Endothelial cell of umbilical vein (primary cell): ENCODE measurements around the gene TFDP3. TPM values are rescaled to one million over a fixed set of nuclear protein-coding genes. Genes with fewer than 3 reads are reported as not detected.

ENCODE experiments used
- BruUV-seq: library from RNA; stranded (reverse); fragments of 400-500 nt; replicated peaks from 2 replicates; lab custom pipeline; 2021; lab: Mats Ljungman, UMichigan
- CTCF ChIA-PET: fragments of 300-600, 350-600 bp; sonication (Branson Sonifier 250); formaldehyde crosslinking; loops from one replicate; lab custom pipeline; 2021; ENCODE audit warnings: antibody characterized with exemption, inconsistent platforms; lab: Charles Lee
- POLR2A ChIA-PET: fragments of 300-600, 350-600 bp; sonication (Branson Sonifier 250); formaldehyde crosslinking; loops from one replicate; lab custom pipeline; 2021; ENCODE audit warnings: antibody characterized with exemption, inconsistent platforms; lab: Charles Lee
- DNase-seq: peaks from one replicate; pipeline ENCODE4 v3.0.0-alpha.2; 2011; ENCODE audit warnings: low read depth, low spot score
- FAIRE-seq: peaks from 2 replicates; lab custom pipeline; 2011; peaks lifted over from hg19 to GRCh38; lab: Jason Lieb, UNC
- H2AFZ ChIP-seq: 2 replicates; pipeline ENCODE4 v1.6.0; 2012; ENCODE audit warnings: low read depth, low read length, control low read depth, inconsistent platforms
- H3K27ac ChIP-seq: 2 replicates; pipeline ENCODE4 v1.5.1; 2011; ENCODE audit warnings: low read depth, mild to moderate bottlenecking, control low read depth, low read length, moderate library complexity; ENCODE audit not compliant: insufficient read depth
- H3K27me3 ChIP-seq, 2 experiments: 2 replicates each; pipeline versions ENCODE4 v1.6.0 to v1.6.1; 2011; ENCODE audit warnings: low read length in 2 of 2, mixed read lengths in 1 of 2; ENCODE audit not compliant: control insufficient read depth in 2 of 2, insufficient read depth in 2 of 2
- H3K36me3 ChIP-seq, 2 experiments: 2 replicates in 1 of 2; 3 replicates in 1 of 2; pipeline ENCODE4 v1.5.1; 2011; ENCODE audit warnings: low read length in 2 of 2, mild to moderate bottlenecking in 1 of 2, moderate library complexity in 1 of 2; ENCODE audit not compliant: control insufficient read depth in 2 of 2, insufficient read depth in 2 of 2; ENCODE audit errors: extremely low read depth in 1 of 2
- H3K4me1 ChIP-seq: 3 replicates; pipeline ENCODE4 v1.5.1; 2011; ENCODE audit warnings: mild to moderate bottlenecking, low read length; ENCODE audit not compliant: control insufficient read depth, insufficient read depth; ENCODE audit errors: extremely low read depth
- H3K4me2 ChIP-seq: 2 replicates; pipeline ENCODE4 v1.6.1; 2011; ENCODE audit warnings: low read length, control low read depth, mixed read lengths; ENCODE audit not compliant: insufficient read depth
- H3K4me3 ChIP-seq, 3 experiments: fragments of 200-600 bp in 1 of 3; sonication (generic), shearing (Covaris generic) in 1 of 3; replicated peaks in 1 of 3; 2 replicates each; pipeline ENCODE4 v1.5.1; 2011 to 2016; ENCODE audit warnings: control low read depth in 3 of 3, low read length in 3 of 3, mild to moderate bottlenecking in 2 of 3, inconsistent platforms in 1 of 3, low read depth in 1 of 3, moderate library complexity in 1 of 3; ENCODE audit not compliant: insufficient read depth in 1 of 3
- H3K79me2 ChIP-seq: 2 replicates; pipeline ENCODE4 v1.6.0; 2012; ENCODE audit warnings: low read length, inconsistent platforms; ENCODE audit not compliant: control insufficient read depth, insufficient read depth
- H3K9ac ChIP-seq: replicated peaks from 2 replicates; pipeline ENCODE3; 2011; ENCODE audit warnings: low read length, control low read depth; ENCODE audit not compliant: insufficient read depth; ENCODE audit errors: extremely low read depth
- H3K9me1 ChIP-seq: replicated peaks from 3 replicates; pipeline ENCODE4 v1.6.0; 2011; ENCODE audit warnings: mild to moderate bottlenecking, low read length; ENCODE audit not compliant: control insufficient read depth, insufficient read depth; ENCODE audit errors: extremely low read depth
- H3K9me3 ChIP-seq: replicated peaks from 2 replicates; pipeline ENCODE4 v1.5.1; 2012; ENCODE audit warnings: low read length, inconsistent platforms; ENCODE audit not compliant: control insufficient read depth, insufficient read depth
- H4K20me1 ChIP-seq: replicated peaks from 2 replicates; pipeline ENCODE3; 2011; ENCODE audit warnings: mild to moderate bottlenecking, low read length; ENCODE audit not compliant: control insufficient read depth, insufficient read depth; ENCODE audit errors: extremely low read depth
- EZH2 ChIP-seq: IDR thresholded peaks from 2 replicates; pipeline ENCODE4 v1.6.1; 2012; ENCODE audit warnings: borderline replicate concordance, low read depth, mild to moderate bottlenecking, moderate library complexity, low read length, inconsistent platforms; ENCODE audit not compliant: severe bottlenecking
- FOS ChIP-seq: IDR thresholded peaks from 2 replicates; pipeline ENCODE4 v1.6.1; 2011; ENCODE audit warnings: mild to moderate bottlenecking, low read length, moderate library complexity, borderline replicate concordance; ENCODE audit not compliant: insufficient read depth
- GATA2 ChIP-seq: IDR thresholded peaks from 2 replicates; pipeline ENCODE4 v1.7.0; 2011; ENCODE audit warnings: low read depth, mild to moderate bottlenecking, moderate library complexity, mixed read lengths, low read length; ENCODE audit not compliant: insufficient read length, insufficient read depth
- JUN ChIP-seq: IDR thresholded peaks from 2 replicates; pipeline ENCODE4 v1.6.1; 2011; ENCODE audit warnings: borderline replicate concordance, low read depth; ENCODE audit not compliant: insufficient read length, insufficient read depth
- MYC ChIP-seq: IDR thresholded peaks from one replicate; pipeline ENCODE4 v1.6.1; 2011; ENCODE audit warnings: mild to moderate bottlenecking, low read depth, low read length
- POLR2A ChIP-seq: IDR thresholded peaks from 2 replicates; pipeline ENCODE4 v1.6.1; 2012; ENCODE audit warnings: low read depth, mild to moderate bottlenecking, control low read depth, low read length
- POLR2AphosphoS5 ChIP-seq: IDR thresholded peaks from 2 replicates; pipeline ENCODE4 v1.6.1; 2012; ENCODE audit warnings: low read depth, mild to moderate bottlenecking, control low read depth, low read length, moderate library complexity; ENCODE audit not compliant: insufficient read depth
- dilution Hi-C: fragments of 300-500 bp; cut with MboI; formaldehyde crosslinking; loops from one replicate; pipeline ENCODE4 v1.15.0; 2019; ENCODE audit warnings: low sequenced_read_pairs; ENCODE audit not compliant: extremely low pct_ligation_motif_present
- intact Hi-C: fragments of 100-400 bp; cut with micrococcal nuclease; formaldehyde crosslinking; loops from one replicate; pipeline ENCODE4 v1.10.0; 2022
- polyA plus RNA-seq, 4 experiments: library from polyadenylated mRNA; depleted of rRNA in 3 of 4; stranded (reverse) in 3 of 4; unstranded in 1 of 4; fragments of >200 nt; gene quantifications; 2 replicates each; pipeline versions ENCODE4 v1.2.1 to v1.2.3, GENCODE V29; 2011 to 2012; ENCODE audit warnings: missing spikeins in 1 of 4
- total RNA-seq: library from RNA; stranded (reverse); gene quantifications from 2 replicates; pipeline ENCODE4 v1.2.3, GENCODE V29; 2021
- TF ChIP-seq, protein P1 (sequence below), 2 donors: IDR thresholded peaks; 1 replicate in 1 of 2; 2 replicates in 1 of 2; pipeline ENCODE4 v1.5.1; 2011; ENCODE audit warnings: low read length in 2 of 2, mild to moderate bottlenecking in 2 of 2, moderate library complexity in 2 of 2, control low read depth in 1 of 2, inconsistent platforms in 1 of 2, low read depth in 1 of 2; ENCODE audit not compliant: insufficient read depth in 1 of 2; ENCODE audit errors: extremely low read depth in 1 of 2

TFDP3 gene
- total and polyA plus RNA-seq, 2 donors (not counting 3 experiments of a cell fraction or from before 2014, with no cell fraction given): not detected

DNA sequence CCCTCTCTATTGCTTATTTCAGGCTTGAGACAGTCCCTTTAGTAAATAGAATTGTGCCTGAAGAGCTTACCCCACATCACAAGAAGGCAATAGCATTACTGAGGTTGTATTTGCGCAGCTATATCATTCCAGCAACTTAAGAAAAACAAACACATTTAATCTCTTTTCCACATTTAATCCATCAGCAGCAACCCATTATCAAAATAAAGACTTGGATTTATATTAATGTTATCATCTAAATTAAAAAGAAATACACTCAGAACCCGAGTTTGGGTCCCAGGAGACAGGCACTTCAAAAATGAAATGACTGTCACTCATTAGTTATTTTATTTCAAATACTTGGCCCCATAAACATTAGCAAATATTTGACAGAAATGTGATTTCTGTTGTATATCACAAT, 10.4 kb downstream of the TFDP3 start:
- intact Hi-C loops (no loop called here), dilution Hi-C loops (no loop called here)
- H4K20me1 ChIP-seq: no peaks in the 10 kb centered on the region
- no peak for FAIRE-seq
- H2AFZ ChIP-seq: no peak overlapping the region
- no peak overlapping the region for H3K4me3 ChIP-seq
- no peak for DNase-seq
- no TSS peak for BruUV-seq
- H3K9me1 ChIP-seq: no peaks in the 10 kb centered on the region
- H3K79me2 ChIP-seq: no peaks in the 10 kb centered on the region
- no peak for TF ChIP-seq EZH2
- no peak for TF ChIP-seq GATA2
- no peak for TF ChIP-seq POLR2AphosphoS5
- no peak for TF ChIP-seq POLR2A
- TF ChIP-seq, protein P1, sequence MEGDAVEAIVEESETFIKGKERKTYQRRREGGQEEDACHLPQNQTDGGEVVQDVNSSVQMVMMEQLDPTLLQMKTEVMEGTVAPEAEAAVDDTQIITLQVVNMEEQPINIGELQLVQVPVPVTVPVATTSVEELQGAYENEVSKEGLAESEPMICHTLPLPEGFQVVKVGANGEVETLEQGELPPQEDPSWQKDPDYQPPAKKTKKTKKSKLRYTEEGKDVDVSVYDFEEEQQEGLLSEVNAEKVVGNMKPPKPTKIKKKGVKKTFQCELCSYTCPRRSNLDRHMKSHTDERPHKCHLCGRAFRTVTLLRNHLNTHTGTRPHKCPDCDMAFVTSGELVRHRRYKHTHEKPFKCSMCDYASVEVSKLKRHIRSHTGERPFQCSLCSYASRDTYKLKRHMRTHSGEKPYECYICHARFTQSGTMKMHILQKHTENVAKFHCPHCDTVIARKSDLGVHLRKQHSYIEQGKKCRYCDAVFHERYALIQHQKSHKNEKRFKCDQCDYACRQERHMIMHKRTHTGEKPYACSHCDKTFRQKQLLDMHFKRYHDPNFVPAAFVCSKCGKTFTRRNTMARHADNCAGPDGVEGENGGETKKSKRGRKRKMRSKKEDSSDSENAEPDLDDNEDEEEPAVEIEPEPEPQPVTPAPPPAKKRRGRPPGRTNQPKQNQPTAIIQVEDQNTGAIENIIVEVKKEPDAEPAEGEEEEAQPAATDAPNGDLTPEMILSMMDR (IDR thresholded peaks at IDR 0.05; ENCODE audit: extremely low read depth in 1 of 2, insufficient read depth in 1 of 2, low read depth in 1 of 2, low read length in 2 of 2): no peak
- no peak for TF ChIP-seq JUN
- TF ChIP-seq MYC: no peak
- TF ChIP-seq FOS: no peak
- no peak overlapping the region for H3K27ac ChIP-seq
- H3K9ac ChIP-seq: no peak overlapping the region
- no peaks in the 10 kb centered on the region for H3K4me1 ChIP-seq
- H3K27me3 ChIP-seq: no peaks in the 10 kb centered on the region
- H3K36me3 ChIP-seq: no peaks in the 10 kb centered on the region
- no peak overlapping the region for H3K4me2 ChIP-seq
- POLR2A ChIA-PET: no interaction called here
- H3K9me3 ChIP-seq: no peaks in the 10 kb centered on the region
- CTCF ChIA-PET: no interaction called here
